ENCODE data around the gene SPDYC. TPM values are rescaled to one million over a fixed set of nuclear protein-coding genes. Genes with fewer than 3 reads are reported as not detected.

The SPDYC gene
- total and polyA plus RNA-seq, 2 of the 13 experiments (the other 11 are each of a cell fraction or from before 2014, with no cell fraction given) = 0.15 to 0.33 TPM

- H3K27me3 ChIP-seq (ENCODE audit: control insufficient read depth in 1 of 2, insufficient read depth in 2 of 2, low read length in 2 of 2) = no peaks in the 10 kb centered on the region
- no peaks in the 10 kb centered on the region for H3K9me3 ChIP-seq (ENCODE audit: low read length)
- BruUV-seq (replicated peaks) = no TSS peak
- DNase-seq (ENCODE audit: low spot score) (no peak), ATAC-seq (peak; percentile 11; the same call in 2 of the 3 replicates), FAIRE-seq (no peak)
- no peaks in the 10 kb centered on the region for H3K36me3 ChIP-seq (replicated peaks in 1 of 2; ENCODE audit: control insufficient read depth in 1 of 2, insufficient read depth in 2 of 2, low read length in 2 of 2)
- H2AFZ ChIP-seq (ENCODE audit: low read length) = peak overlapping the region; percentile 93
- peak overlapping the region; percentile 21 for H3K4me2 ChIP-seq (ENCODE audit: low read depth, low read length)
- peaks cover 82% of the 10 kb centered on the region for H3K4me1 ChIP-seq (ENCODE audit: insufficient read depth, low read length)
- ChIA-PET POLR2A (interaction anchor here (1.0 to 6.5 kb wide), 7 partner anchors 11 to 57 kb away, joined by 3 to 74 read pairs (median 5); partner anchors contain the start of genes CAPN1, FAU, MRPL49 and TM7SF2), CTCF (ENCODE audit: low intra/inter-chr PET ratio, low total read pairs) (no interaction called here)
- WGBS (ENCODE audit: low lambda C conversion rate) = 71% methylated on average over 7 of the region's 11 CpGs
- no peaks in the 10 kb centered on the region for H3K79me2 ChIP-seq (ENCODE audit: insufficient read depth, low read length)
- H3K9ac ChIP-seq (ENCODE audit: insufficient read depth, low read depth, low read length) = peak overlapping the region; percentile 49; the same call in 1 of the 2 replicates
- H4K20me1 ChIP-seq (ENCODE audit: insufficient read depth, low read length) = no peaks in the 10 kb centered on the region
- in situ Hi-C loops (cut with HindIII; ENCODE audit: extremely low pct_ligation_motif_present, low pct_unique_long_range_greater_than_20kb) (no loop called here), intact Hi-C loops (cut with micrococcal nuclease; ENCODE audit: unreplicated experiment) (no loop called here)
- peak overlapping the region in 2 of 3 experiments; percentile 15 to 30; a peak in 2 of 6 replicates for H3K4me3 ChIP-seq (replicated peaks in 1 of 3; ENCODE audit: insufficient read depth in 1 of 3, low read depth in 2 of 3, low read length in 3 of 3)
- H3K27ac ChIP-seq (ENCODE audit: extremely low read length, insufficient read depth, low read length) = peak overlapping the region; percentile 55
- TF ChIP-seq ZMYM2 (CRISPR knock-in tag; IDR thresholded peaks at IDR 0.05) (no peak), ZNF484 (CRISPR knock-in tag; IDR thresholded peaks at IDR 0.05; ENCODE audit: borderline replicate concordance, low read depth) (no peak), SMARCE1 (IDR thresholded peaks at IDR 0.05; ENCODE audit: borderline replicate concordance) (no peak), ZFX (CRISPR knock-in tag; IDR thresholded peaks at IDR 0.05; ENCODE audit: low read depth) (peak; percentile 41), ZMYM3 (CRISPR knock-in tag; IDR thresholded peaks at IDR 0.05) (0 out of 2 replicates have a peak, but pooled peaks have one; percentile 24), TARDBP (CRISPR knock-in tag; IDR thresholded peaks at IDR 0.05) (no peak), ZBTB38 (CRISPR knock-in tag; IDR thresholded peaks at IDR 0.05) (peak; percentile 85), AHR (CRISPR knock-in tag; IDR thresholded peaks at IDR 0.05) (no peak), ZNF768 (CRISPR knock-in tag; IDR thresholded peaks at IDR 0.05) (no peak), EZH2 (conservative IDR thresholded peaks at IDR 0.05; ENCODE audit: low read depth, low read length) (no peak), HCFC1 (IDR thresholded peaks at IDR 0.05; ENCODE audit: low read depth, low read length) (no peak), SNRNP70 (IDR thresholded peaks at IDR 0.05; ENCODE audit: low read depth, low read length) (no peak), ZNF687 (CRISPR knock-in tag; IDR thresholded peaks at IDR 0.05) (peak; percentile 53), ZNF34 (CRISPR knock-in tag; IDR thresholded peaks at IDR 0.05; ENCODE audit: borderline replicate concordance) (no peak), CREB1 (IDR thresholded peaks at IDR 0.05) (no peak), CREB1 (CRISPR knock-in tag; IDR thresholded peaks at IDR 0.05) (no peak), FOXP4 (CRISPR knock-in tag; IDR thresholded peaks at IDR 0.05) (no peak), ZNF513 (CRISPR knock-in tag; conservative IDR thresholded peaks at IDR 0.05) (no peak)
Measured at GRCh38 chr11:65169164-65169641, 830 bp upstream of the SPDYC start.

All from HepG2 (cell line).